Measurements from ENCODE around the gene PTPRCAP.
A peak's percentile ranks its signal among the peaks of the same experiment; 100 is the strongest.

The PTPRCAP gene

GRCh38 chr11:67393990-67394389, 43.5 kb downstream of the PTPRCAP start:
- Histone ChIP-seq H3K4me3 (ENCODE audit: insufficient read length, low read depth) (no peak overlapping the region), H3K36me3 (ENCODE audit: insufficient read depth, insufficient read length, low read length) (peaks cover 63% of the 10 kb centered on the region), H3K4me1 (ENCODE audit: insufficient read depth, insufficient read length) (peaks cover 23% of the 10 kb centered on the region), H3K9ac (ENCODE audit: insufficient read length, low read depth) (peak overlapping the region; percentile 50), H3K27me3 (ENCODE audit: insufficient read depth, insufficient read length) (peaks cover 7% of the 10 kb centered on the region), H3K9me3 (ENCODE audit: insufficient read depth, low read length) (no peaks in the 10 kb centered on the region)
- DNase-seq (ENCODE audit: low read depth, low spot score) = no peak
- no peak for TF ChIP-seq ZNF274 (IDR thresholded peaks at IDR 0.05; ENCODE audit: low read depth, low read length)

GRCh38 chr11:67393437-67393836, 44.0 kb downstream of the PTPRCAP start:
- peaks cover 7% of the 10 kb centered on the region for H3K27me3 ChIP-seq (ENCODE audit: insufficient read depth, insufficient read length)
- no peak overlapping the region for H3K9ac ChIP-seq (ENCODE audit: insufficient read length, low read depth)
- TF ChIP-seq SUZ12 (IDR thresholded peaks at IDR 0.05; ENCODE audit: extremely low read depth, insufficient read depth, insufficient read length) = no peak
- no peak for TF ChIP-seq YY1 (IDR thresholded peaks at IDR 0.05; ENCODE audit: insufficient read depth, insufficient read length)
- no peak for TF ChIP-seq ZNF274 (IDR thresholded peaks at IDR 0.05; ENCODE audit: low read depth, low read length)
- H3K9me3 ChIP-seq (ENCODE audit: insufficient read depth, low read length) = no peaks in the 10 kb centered on the region
- peaks cover 58% of the 10 kb centered on the region for H3K36me3 ChIP-seq (ENCODE audit: insufficient read depth, insufficient read length, low read length)
- DNase-seq (ENCODE audit: low read depth, low spot score) = no peak
- H3K4me3 ChIP-seq (ENCODE audit: insufficient read length, low read depth) = no peak overlapping the region
- peaks cover 23% of the 10 kb centered on the region for H3K4me1 ChIP-seq (ENCODE audit: insufficient read depth, insufficient read length)

- peaks cover 46% of the 10 kb centered on the region for H3K36me3 ChIP-seq (ENCODE audit: insufficient read depth, insufficient read length, low read length)
- DNase-seq (ENCODE audit: low read depth, low spot score) = no peak
- peak overlapping the region; percentile 90 for H3K4me3 ChIP-seq (ENCODE audit: insufficient read length, low read depth)
- peak overlapping the region; percentile 97 for H3K9ac ChIP-seq (ENCODE audit: insufficient read length, low read depth)
- H3K9me3 ChIP-seq (ENCODE audit: insufficient read depth, low read length) = no peaks in the 10 kb centered on the region
- TF ChIP-seq ZNF274 (IDR thresholded peaks at IDR 0.05; ENCODE audit: low read depth, low read length) = no peak
- no peak for TF ChIP-seq YY1 (IDR thresholded peaks at IDR 0.05; ENCODE audit: insufficient read depth, insufficient read length)
- TF ChIP-seq SUZ12 (IDR thresholded peaks at IDR 0.05; ENCODE audit: extremely low read depth, insufficient read depth, insufficient read length) = no peak
- H3K4me1 ChIP-seq (ENCODE audit: insufficient read depth, insufficient read length) = peaks cover 24% of the 10 kb centered on the region
- H3K27me3 ChIP-seq (ENCODE audit: insufficient read depth, insufficient read length) = peaks cover 7% of the 10 kb centered on the region
These were observed 45.2 kb downstream of the PTPRCAP start for GRCh38 chr11:67392183-67392715.

- Histone ChIP-seq H3K9me3 (ENCODE audit: insufficient read depth, low read length) (no peaks in the 10 kb centered on the region), H3K4me3 (ENCODE audit: insufficient read length, low read depth) (peak within 1 kb of the TSS; percentile 90), H3K27me3 (ENCODE audit: insufficient read depth, insufficient read length) (peaks cover 7% of the 10 kb centered on the region), H3K4me1 (ENCODE audit: insufficient read depth, insufficient read length) (peaks cover 26% of the 10 kb centered on the region), H3K9ac (ENCODE audit: insufficient read length, low read depth) (peak within 1 kb of the TSS; percentile 97), H3K36me3 (ENCODE audit: insufficient read depth, insufficient read length, low read length) (peaks cover 39% of the 10 kb centered on the region)
- peak; percentile 97 for DNase-seq (ENCODE audit: low read depth, low spot score)
- TF ChIP-seq ZNF274 (IDR thresholded peaks at IDR 0.05; ENCODE audit: low read depth, low read length) (no peak), YY1 (IDR thresholded peaks at IDR 0.05; ENCODE audit: insufficient read depth, insufficient read length) (no peak), SUZ12 (IDR thresholded peaks at IDR 0.05; ENCODE audit: extremely low read depth, insufficient read depth, insufficient read length) (no peak)
These were observed 45.9 kb downstream of the PTPRCAP start, which contains the start of gene RAD9A for GRCh38 chr11:67391304-67392182. Gene RAD9A (plus strand): TSS chr11:67391986. CDS start chr11:67392045, 59 bp downstream.

- H3K9me3 ChIP-seq (ENCODE audit: insufficient read depth, low read length) = no peaks in the 10 kb centered on the region
- H3K9ac ChIP-seq (ENCODE audit: insufficient read length, low read depth) = peak overlapping the region; percentile 97
- no peak for TF ChIP-seq SUZ12 (IDR thresholded peaks at IDR 0.05; ENCODE audit: extremely low read depth, insufficient read depth, insufficient read length)
- peaks cover 33% of the 10 kb centered on the region for H3K36me3 ChIP-seq (ENCODE audit: insufficient read depth, insufficient read length, low read length)
- no peak for DNase-seq (ENCODE audit: low read depth, low spot score)
- peaks cover 7% of the 10 kb centered on the region for H3K27me3 ChIP-seq (ENCODE audit: insufficient read depth, insufficient read length)
- peak overlapping the region; percentile 90 for H3K4me3 ChIP-seq (ENCODE audit: insufficient read length, low read depth)
- peaks cover 24% of the 10 kb centered on the region for H3K4me1 ChIP-seq (ENCODE audit: insufficient read depth, insufficient read length)
These were observed 46.6 kb downstream of the PTPRCAP start for GRCh38 chr11:67390947-67391303.

GRCh38 chr11:67389477-67389876, 48.0 kb downstream of the PTPRCAP start:
- no peak overlapping the region for H3K9ac ChIP-seq (ENCODE audit: insufficient read length, low read depth)
- TF ChIP-seq ZNF274 (IDR thresholded peaks at IDR 0.05; ENCODE audit: low read depth, low read length) = no peak
- TF ChIP-seq SUZ12 (IDR thresholded peaks at IDR 0.05; ENCODE audit: extremely low read depth, insufficient read depth, insufficient read length) = no peak
- TF ChIP-seq YY1 (IDR thresholded peaks at IDR 0.05; ENCODE audit: insufficient read depth, insufficient read length) = no peak
- peaks cover 13% of the 10 kb centered on the region for H3K27me3 ChIP-seq (ENCODE audit: insufficient read depth, insufficient read length)
- no peaks in the 10 kb centered on the region for H3K9me3 ChIP-seq (ENCODE audit: insufficient read depth, low read length)
- peaks cover 31% of the 10 kb centered on the region for H3K4me1 ChIP-seq (ENCODE audit: insufficient read depth, insufficient read length)
- peaks cover 23% of the 10 kb centered on the region for H3K36me3 ChIP-seq (ENCODE audit: insufficient read depth, insufficient read length, low read length)
- H3K4me3 ChIP-seq (ENCODE audit: insufficient read length, low read depth) = no peak overlapping the region
- DNase-seq (ENCODE audit: low read depth, low spot score) = peak; percentile 65

- TF ChIP-seq YY1 (IDR thresholded peaks at IDR 0.05; ENCODE audit: insufficient read depth, insufficient read length) (no peak), ZNF274 (IDR thresholded peaks at IDR 0.05; ENCODE audit: low read depth, low read length) (no peak), SUZ12 (IDR thresholded peaks at IDR 0.05; ENCODE audit: extremely low read depth, insufficient read depth, insufficient read length) (no peak)
- H3K27me3 ChIP-seq (ENCODE audit: insufficient read depth, insufficient read length) = peaks cover 10% of the 10 kb centered on the region
- DNase-seq (ENCODE audit: low read depth, low spot score) = no peak
These were observed 50.0 kb downstream of the PTPRCAP start for GRCh38 chr11:67387518-67387917.

More at GRCh38 chr11:67387518-67387917, 50.0 kb downstream of the PTPRCAP start:
- no peaks in the 10 kb centered on the region for H3K9me3 ChIP-seq (ENCODE audit: insufficient read depth, low read length)
- H3K4me3 ChIP-seq (ENCODE audit: insufficient read length, low read depth) = no peak overlapping the region
- peaks cover 5% of the 10 kb centered on the region for H3K36me3 ChIP-seq (ENCODE audit: insufficient read depth, insufficient read length, low read length)
- peaks cover 29% of the 10 kb centered on the region for H3K4me1 ChIP-seq (ENCODE audit: insufficient read depth, insufficient read length)
- H3K9ac ChIP-seq (ENCODE audit: insufficient read length, low read depth) = peak overlapping the region; percentile 54

Data from NT2/D1 (cell line).